Iris pigment epithelial cell (primary cell): ENCODE measurements around the gene KHDRBS2.
A peak's percentile ranks its signal among the peaks of the same experiment; 100 is the strongest.

Experiments used
- DNase-seq: peaks from one replicate; pipeline ENCODE4 v3.0.0-alpha.2; 2011; ENCODE audit warnings: low read depth

The KHDRBS2 gene

GRCh38 chr6:62285612-62286469 lies at the start of gene KHDRBS2:
TSS of gene KHDRBS2 (minus strand) at chr6:62286225.
- peak; percentile 17 for DNase-seq

- no peak for DNase-seq
These were observed 42.6 kb upstream of the KHDRBS2 start for GRCh38 chr6:62328607-62329006.

- DNase-seq, result no peak
These were observed 38.8 kb upstream of the KHDRBS2 start for GRCh38 chr6:62324834-62325233.

GRCh38 chr6:62323818-62324431 lies 37.9 kb upstream of the KHDRBS2 start:
- no peak for DNase-seq

- DNase-seq, result no peak
These were observed 12.8 kb upstream of the KHDRBS2 start for GRCh38 chr6:62298745-62299392.

- DNase-seq, result no peak
These were observed 10.5 kb upstream of the KHDRBS2 start for GRCh38 chr6:62296541-62296940.

GRCh38 chr6:62288974-62289373 lies 2.9 kb upstream of the KHDRBS2 start:
- DNase-seq, result no peak

- DNase-seq, result no peak
These were observed 2.5 kb upstream of the KHDRBS2 start for GRCh38 chr6:62288562-62288961.

- DNase-seq, result no peak
These were observed 432 bp upstream of the KHDRBS2 start for GRCh38 chr6:62286470-62286843.

- no peak for DNase-seq
These were observed 1.3 kb downstream of the KHDRBS2 start for GRCh38 chr6:62284725-62285124.

- peak; percentile 22 for DNase-seq
These were observed 2.1 kb downstream of the KHDRBS2 start for GRCh38 chr6:62283796-62284411.

- DNase-seq, result no peak
These were observed 2.7 kb downstream of the KHDRBS2 start for GRCh38 chr6:62283365-62283764.

- no peak for DNase-seq
These were observed 5.9 kb downstream of the KHDRBS2 start for GRCh38 chr6:62280099-62280498.

- no peak for DNase-seq
These were observed 13.9 kb downstream of the KHDRBS2 start for GRCh38 chr6:62272114-62272513.

GRCh38 chr6:62265906-62266525 lies 20.0 kb downstream of the KHDRBS2 start:
- no peak for DNase-seq

- DNase-seq, result no peak
These were observed 23.7 kb downstream of the KHDRBS2 start for GRCh38 chr6:62262283-62262682.

GRCh38 chr6:62246087-62246486 lies 39.9 kb downstream of the KHDRBS2 start:
- DNase-seq, result no peak

GRCh38 chr6:62236784-62237183 lies 49.2 kb downstream of the KHDRBS2 start:
- DNase-seq, result no peak

- DNase-seq, result no peak
These were observed 56.8 kb downstream of the KHDRBS2 start for GRCh38 chr6:62229231-62229630.

- DNase-seq, result no peak
These were observed 68.2 kb downstream of the KHDRBS2 start for GRCh38 chr6:62217866-62218265.

GRCh38 chr6:62202078-62202477 lies 83.9 kb downstream of the KHDRBS2 start:
- DNase-seq, result no peak

GRCh38 chr6:62192593-62192992 lies 93.4 kb downstream of the KHDRBS2 start:
- DNase-seq, result no peak
